ENCODE results near the gene MAGEB4. TPM values are rescaled to one million over a fixed set of nuclear protein-coding genes. Genes with fewer than 3 reads are reported as not detected.

The MAGEB4 gene
- total and polyA plus RNA-seq, 2 donors (not counting 1 experiment from before 2014, with no cell fraction given), result not detected

GRCh38 chrX:30275498-30275897 lies 33.7 kb downstream of the MAGEB4 start:
- no peaks in the 10 kb centered on the region for H3K79me2 ChIP-seq (ENCODE audit: control insufficient read depth, insufficient read depth, low read length)
- no peaks in the 10 kb centered on the region for H3K9me3 ChIP-seq (ENCODE audit: control insufficient read depth, insufficient read depth, low read depth, low read length)
- H3K27me3 ChIP-seq (ENCODE audit: control insufficient read depth, insufficient read depth, low read length), result no peaks in the 10 kb centered on the region
- H2AFZ ChIP-seq (ENCODE audit: low read length), result no peak overlapping the region
- no peak overlapping the region for H3K4me2 ChIP-seq (ENCODE audit: extremely low read depth, insufficient read depth, low read length)
- no peak overlapping the region for H3K9ac ChIP-seq (ENCODE audit: insufficient read depth, low read length)
- TF ChIP-seq, protein P1, sequence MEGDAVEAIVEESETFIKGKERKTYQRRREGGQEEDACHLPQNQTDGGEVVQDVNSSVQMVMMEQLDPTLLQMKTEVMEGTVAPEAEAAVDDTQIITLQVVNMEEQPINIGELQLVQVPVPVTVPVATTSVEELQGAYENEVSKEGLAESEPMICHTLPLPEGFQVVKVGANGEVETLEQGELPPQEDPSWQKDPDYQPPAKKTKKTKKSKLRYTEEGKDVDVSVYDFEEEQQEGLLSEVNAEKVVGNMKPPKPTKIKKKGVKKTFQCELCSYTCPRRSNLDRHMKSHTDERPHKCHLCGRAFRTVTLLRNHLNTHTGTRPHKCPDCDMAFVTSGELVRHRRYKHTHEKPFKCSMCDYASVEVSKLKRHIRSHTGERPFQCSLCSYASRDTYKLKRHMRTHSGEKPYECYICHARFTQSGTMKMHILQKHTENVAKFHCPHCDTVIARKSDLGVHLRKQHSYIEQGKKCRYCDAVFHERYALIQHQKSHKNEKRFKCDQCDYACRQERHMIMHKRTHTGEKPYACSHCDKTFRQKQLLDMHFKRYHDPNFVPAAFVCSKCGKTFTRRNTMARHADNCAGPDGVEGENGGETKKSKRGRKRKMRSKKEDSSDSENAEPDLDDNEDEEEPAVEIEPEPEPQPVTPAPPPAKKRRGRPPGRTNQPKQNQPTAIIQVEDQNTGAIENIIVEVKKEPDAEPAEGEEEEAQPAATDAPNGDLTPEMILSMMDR (conservative IDR thresholded peaks at IDR 0.05 in 1 of 2, IDR thresholded peaks at IDR 0.05 in 1 of 2; ENCODE audit: low read depth in 1 of 2, low read length in 2 of 2), result peak; percentile 24 to 27
- TF ChIP-seq EZH2 (IDR thresholded peaks at IDR 0.05; ENCODE audit: low read length, missing control alignments), result no peak
- H3K4me1 ChIP-seq (ENCODE audit: control insufficient read depth, extremely low read depth, insufficient read depth, low read length), result no peaks in the 10 kb centered on the region
- no peaks in the 10 kb centered on the region for H4K20me1 ChIP-seq (ENCODE audit: control insufficient read depth, extremely low read depth, insufficient read depth, low read length)
- H3K4me3 ChIP-seq (replicated peaks in 1 of 4; ENCODE audit: control extremely low read depth in 1 of 4, insufficient read depth in 1 of 4, low read depth in 3 of 4, low read length in 4 of 4), result no peak overlapping the region
- peak in 1 of 2 donors; percentile 53 for DNase-seq (ENCODE audit: low read depth in 2 of 2)
- H3K27ac ChIP-seq (ENCODE audit: insufficient read depth, low read length), result no peak overlapping the region
- H3K36me3 ChIP-seq (ENCODE audit: control insufficient read depth, insufficient read depth, low read length), result no peaks in the 10 kb centered on the region

DNA sequence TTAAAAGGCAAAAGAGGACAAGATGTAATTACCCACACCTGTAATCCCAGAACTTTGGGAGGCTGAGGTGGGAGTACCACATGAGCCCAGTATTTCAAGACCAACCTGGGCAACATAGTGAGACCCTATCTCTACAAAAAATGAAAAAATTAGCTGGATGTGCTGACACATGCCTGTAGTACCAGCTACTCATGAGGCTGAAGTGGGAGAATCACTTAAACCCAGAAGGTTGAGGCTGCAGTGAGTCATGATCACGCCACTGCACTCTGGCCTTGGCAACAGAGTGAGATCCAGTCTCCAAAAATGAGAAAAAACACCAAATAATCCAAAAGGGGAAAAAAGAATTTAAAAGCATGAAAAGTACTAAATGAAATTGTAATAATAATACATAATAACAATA lies 36.6 kb downstream of the MAGEB4 start:
- H3K9ac ChIP-seq (ENCODE audit: insufficient read depth, low read length), result no peak overlapping the region
- no peaks in the 10 kb centered on the region for H3K36me3 ChIP-seq (ENCODE audit: control insufficient read depth, insufficient read depth, low read length)
- no peaks in the 10 kb centered on the region for H4K20me1 ChIP-seq (ENCODE audit: control insufficient read depth, extremely low read depth, insufficient read depth, low read length)
- H3K27ac ChIP-seq (ENCODE audit: insufficient read depth, low read length), result no peak overlapping the region
- H3K27me3 ChIP-seq (ENCODE audit: control insufficient read depth, insufficient read depth, low read length), result no peaks in the 10 kb centered on the region
- H3K4me1 ChIP-seq (ENCODE audit: control insufficient read depth, extremely low read depth, insufficient read depth, low read length), result peaks cover 2% of the 10 kb centered on the region
- H3K4me3 ChIP-seq (replicated peaks in 1 of 4; ENCODE audit: control extremely low read depth in 1 of 4, insufficient read depth in 1 of 4, low read depth in 3 of 4, low read length in 4 of 4), result no peak overlapping the region
- no peaks in the 10 kb centered on the region for H3K79me2 ChIP-seq (ENCODE audit: control insufficient read depth, insufficient read depth, low read length)
- H3K4me2 ChIP-seq (ENCODE audit: extremely low read depth, insufficient read depth, low read length), result no peak overlapping the region
- TF ChIP-seq EZH2 (IDR thresholded peaks at IDR 0.05; ENCODE audit: low read length, missing control alignments), result no peak
- TF ChIP-seq, protein P1 (conservative IDR thresholded peaks at IDR 0.05 in 1 of 2, IDR thresholded peaks at IDR 0.05 in 1 of 2; ENCODE audit: low read depth in 1 of 2, low read length in 2 of 2), result no peak
- H3K9me3 ChIP-seq (ENCODE audit: control insufficient read depth, insufficient read depth, low read depth, low read length), result no peaks in the 10 kb centered on the region
- H2AFZ ChIP-seq (ENCODE audit: low read length), result no peak overlapping the region
- DNase-seq (ENCODE audit: low read depth in 2 of 2), result peak; percentile 42 to 60

DNA sequence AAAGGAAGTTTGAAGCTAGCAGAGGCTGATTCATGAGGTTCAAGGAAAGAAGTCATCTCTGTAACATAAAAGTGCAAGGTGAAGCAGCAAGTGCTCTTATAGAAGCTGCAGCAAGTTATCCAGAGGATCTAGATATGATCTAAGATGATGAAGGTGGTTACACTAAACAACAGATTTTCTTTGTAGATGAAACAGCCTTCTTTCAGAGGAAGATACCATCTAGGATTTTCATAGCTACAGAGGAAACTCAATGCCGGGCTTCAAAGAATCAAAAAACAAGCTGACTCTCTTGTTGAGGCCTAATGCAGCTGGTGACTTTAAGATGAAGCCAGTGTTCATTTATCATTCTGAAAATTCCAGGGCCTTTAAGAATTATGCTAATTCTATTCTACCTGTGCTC lies 38.6 kb downstream of the MAGEB4 start:
- H4K20me1 ChIP-seq (ENCODE audit: control insufficient read depth, extremely low read depth, insufficient read depth, low read length), result no peaks in the 10 kb centered on the region
- H3K36me3 ChIP-seq (ENCODE audit: control insufficient read depth, insufficient read depth, low read length), result no peaks in the 10 kb centered on the region
- no peak overlapping the region for H3K4me2 ChIP-seq (ENCODE audit: extremely low read depth, insufficient read depth, low read length)
- H2AFZ ChIP-seq (ENCODE audit: low read length), result no peak overlapping the region
- DNase-seq (ENCODE audit: low read depth in 2 of 2), result no peak
- H3K4me3 ChIP-seq (replicated peaks in 1 of 4; ENCODE audit: control extremely low read depth in 1 of 4, insufficient read depth in 1 of 4, low read depth in 3 of 4, low read length in 4 of 4), result no peak overlapping the region
- no peak for TF ChIP-seq EZH2 (IDR thresholded peaks at IDR 0.05; ENCODE audit: low read length, missing control alignments)
- TF ChIP-seq, protein P1 (conservative IDR thresholded peaks at IDR 0.05 in 1 of 2, IDR thresholded peaks at IDR 0.05 in 1 of 2; ENCODE audit: low read depth in 1 of 2, low read length in 2 of 2), result no peak
- no peaks in the 10 kb centered on the region for H3K9me3 ChIP-seq (ENCODE audit: control insufficient read depth, insufficient read depth, low read depth, low read length)
- H3K4me1 ChIP-seq (ENCODE audit: control insufficient read depth, extremely low read depth, insufficient read depth, low read length), result peaks cover 2% of the 10 kb centered on the region
- H3K27ac ChIP-seq (ENCODE audit: insufficient read depth, low read length), result no peak overlapping the region
- H3K27me3 ChIP-seq (ENCODE audit: control insufficient read depth, insufficient read depth, low read length), result no peaks in the 10 kb centered on the region
- no peaks in the 10 kb centered on the region for H3K79me2 ChIP-seq (ENCODE audit: control insufficient read depth, insufficient read depth, low read length)
- H3K9ac ChIP-seq (ENCODE audit: insufficient read depth, low read length), result no peak overlapping the region
